CD14-positive monocyte (primary cell): Measurements from ENCODE around the gene MSANTD1. TPM values are rescaled to one million over a fixed set of nuclear protein-coding genes. Genes with fewer than 3 reads are reported as not detected.

ENCODE experiments used
- DNase-seq, 3 donors: peaks; one replicate each; pipeline ENCODE4 v3.0.0-alpha.2; 2011 to 2022
- H2AFZ ChIP-seq: 2 replicates; pipeline ENCODE4 v1.6.0; 2012; ENCODE audit warnings: mild to moderate bottlenecking, low read depth, low read length, inconsistent platforms; ENCODE audit not compliant: insufficient read depth, poor library complexity, severe bottlenecking
- H3K27ac ChIP-seq, 2 donors: 1 replicate in 1 of 2; 2 replicates in 1 of 2; pipeline ENCODE4 v1.5.1; 2012 to 2013; ENCODE audit warnings: low read length in 2 of 2, control low read depth in 1 of 2, inconsistent platforms in 1 of 2, low read depth in 1 of 2, mild to moderate bottlenecking in 1 of 2
- H3K27me3 ChIP-seq, 2 donors: one replicate each; pipeline versions ENCODE4 v1.6.0 to v1.6.1; 2011 to 2013; ENCODE audit warnings: low read length in 2 of 2; ENCODE audit not compliant: control insufficient read depth in 2 of 2, insufficient read depth in 2 of 2
- H3K36me3 ChIP-seq, 2 donors: replicated peaks in 1 of 2; 1 replicate in 1 of 2; 2 replicates in 1 of 2; pipeline versions ENCODE4 v1.5.1 to v1.6.1; 2012 to 2013; ENCODE audit warnings: low read length in 2 of 2, control low read depth in 1 of 2, inconsistent platforms in 1 of 2, mild to moderate bottlenecking in 1 of 2; ENCODE audit not compliant: insufficient read depth in 2 of 2, control insufficient read depth in 1 of 2
- H3K4me1 ChIP-seq, 2 donors: 1 replicate in 1 of 2; 2 replicates in 1 of 2; pipeline versions ENCODE4 v1.5.1 to v1.6.1; 2012 to 2013; ENCODE audit warnings: low read length in 2 of 2, control low read depth in 1 of 2, inconsistent platforms in 1 of 2, mild to moderate bottlenecking in 1 of 2, moderate library complexity in 1 of 2; ENCODE audit not compliant: insufficient read depth in 2 of 2, control insufficient read depth in 1 of 2
- H3K4me2 ChIP-seq: replicated peaks from 2 replicates; pipeline ENCODE3; 2012; ENCODE audit warnings: low read length, moderate library complexity, mild to moderate bottlenecking; ENCODE audit not compliant: poor library complexity, severe bottlenecking; ENCODE audit errors: extremely low read depth
- H3K4me3 ChIP-seq, 3 experiments: fragments of 200-600 bp in 1 of 3; sonication (generic) in 1 of 3; replicated peaks in 1 of 3; 1 replicate in 2 of 3; 2 replicates in 1 of 3; pipeline ENCODE4 v1.5.1; 2011 to 2013; ENCODE audit warnings: low read length in 3 of 3, mild to moderate bottlenecking in 3 of 3, control low read depth in 2 of 3, low read depth in 2 of 3, inconsistent platforms in 1 of 3, moderate library complexity in 1 of 3
- H3K79me2 ChIP-seq: 2 replicates; pipeline ENCODE4 v1.6.0; 2012; ENCODE audit warnings: mild to moderate bottlenecking, control low read depth, inconsistent platforms, low read length, moderate library complexity; ENCODE audit not compliant: insufficient read depth
- H3K9ac ChIP-seq: 2 replicates; pipeline ENCODE4 v1.6.0; 2017; ENCODE audit warnings: low read length, mild to moderate bottlenecking; ENCODE audit not compliant: insufficient read depth, poor library complexity, severe bottlenecking
- H3K9me3 ChIP-seq, 2 donors: replicated peaks in 1 of 2; 1 replicate in 1 of 2; 2 replicates in 1 of 2; pipeline versions ENCODE4 v1.5.1 to v1.6.1; 2012 to 2013; ENCODE audit warnings: low read length in 2 of 2, control low read depth in 1 of 2; ENCODE audit not compliant: control insufficient read depth in 1 of 2, insufficient read depth in 1 of 2
- H4K20me1 ChIP-seq: 2 replicates; pipeline ENCODE4 v1.6.0; 2012; ENCODE audit warnings: mild to moderate bottlenecking, low read length, control low read depth, moderate library complexity; ENCODE audit not compliant: insufficient read depth
- H3K27ac Mint-ChIP-seq, 7 donors: one replicate each; pipeline ENCODE4 v1.8.0; 2020; ENCODE audit warnings: mild to moderate bottlenecking in 7 of 7, mixed read lengths in 7 of 7, moderate library complexity in 6 of 7, inconsistent platforms in 2 of 7
- H3K27me3 Mint-ChIP-seq, 3 donors: one replicate each; pipeline ENCODE4 v1.8.0; 2021 to 2022; ENCODE audit warnings: low read depth in 3 of 3, mild to moderate bottlenecking in 3 of 3, mixed read lengths in 3 of 3, moderate library complexity in 3 of 3, inconsistent platforms in 1 of 3
- H3K36me3 Mint-ChIP-seq, 2 donors: one replicate each; pipeline ENCODE4 v1.8.0; 2020; ENCODE audit warnings: mixed read lengths in 2 of 2, inconsistent platforms in 1 of 2, mild to moderate bottlenecking in 1 of 2
- H3K4me1 Mint-ChIP-seq: one replicate; pipeline ENCODE4 v1.8.0; 2020; ENCODE audit warnings: mild to moderate bottlenecking, mixed read lengths
- H3K4me3 Mint-ChIP-seq, 2 donors: one replicate each; pipeline ENCODE4 v1.8.0; 2020; ENCODE audit warnings: mild to moderate bottlenecking in 2 of 2, mixed read lengths in 2 of 2, moderate library complexity in 1 of 2
- H3K9me3 Mint-ChIP-seq, 7 donors: one replicate each; pipeline ENCODE4 v1.8.0; 2020 to 2022; ENCODE audit warnings: mixed read lengths in 7 of 7, mild to moderate bottlenecking in 6 of 7, moderate library complexity in 6 of 7, inconsistent platforms in 2 of 7
- CTCF ChIP-seq: fragments of 200-600 bp; IDR thresholded peaks from one replicate; pipeline ENCODE4 v1.8.0; 2022; ENCODE audit warnings: antibody characterized with exemption, mild to moderate bottlenecking
- WGBS: methylation state at CpG from one replicate; pipeline ENCODE4 v1.1.5; 2013; ENCODE audit warnings: missing lambda C conversion rate; ENCODE audit not compliant: insufficient coverage; 5-methylcytosine and 5-hydroxymethylcytosine counted together
- intact Hi-C, 2 donors: fragments of 100-400 bp; cut with micrococcal nuclease; formaldehyde crosslinking; loops; one replicate each; pipeline versions ENCODE4 v1.15.0 to v1.15.1; 2023
- polyA plus RNA-seq, 3 donors: library from polyadenylated mRNA; depleted of rRNA in 1 of 3; unstranded in 2 of 3; stranded (reverse) in 1 of 3; fragments of 300-500 nt in 2 of 3; fragments of >200 nt in 1 of 3; fragmentation: Illumina TruSeq in 2 of 3; gene quantifications; 1 replicate in 2 of 3; 2 replicates in 1 of 3; pipeline ENCODE4 v1.2.3, GENCODE V29; 2012 to 2021

The MSANTD1 gene
- polyA plus RNA-seq, 3 donors = 0.52 TPM; not detected in 2

- WGBS = 98% methylated on average over 13 of the region's 17 CpGs
- peaks cover 79 to 91% of the 10 kb centered on the region in 2 donors for H3K36me3 ChIP-seq
- no peak overlapping the region for H3K4me2 ChIP-seq
- H3K27ac ChIP-seq = peak overlapping the region in 1 of 2 donors; percentile 14
- H3K4me3 ChIP-seq = no peak overlapping the region
- no peaks in the 10 kb centered on the region for H3K79me2 ChIP-seq
- no peak overlapping the region for H2AFZ ChIP-seq
- intact Hi-C loops = no loop called here
- H3K9me3 Mint-ChIP-seq = peaks cover 0 to 2% (median 0%) of the 10 kb centered on the region in 7 donors
- H4K20me1 ChIP-seq = no peaks in the 10 kb centered on the region
- H3K36me3 Mint-ChIP-seq = peaks cover 82 to 85% of the 10 kb centered on the region in 2 donors
- no peak for TF ChIP-seq CTCF
- no peak for DNase-seq
- H3K27me3 ChIP-seq = no peaks in the 10 kb centered on the region
- H3K4me1 Mint-ChIP-seq = peaks cover 13% of the 10 kb centered on the region
- H3K9ac ChIP-seq = no peak overlapping the region
- no peaks in the 10 kb centered on the region for H3K9me3 ChIP-seq
- peaks cover 0 to 1% (median 0%) of the 10 kb centered on the region in 3 donors for H3K27me3 Mint-ChIP-seq
- H3K4me3 Mint-ChIP-seq = no peak overlapping the region
- H3K4me1 ChIP-seq = peaks cover 0 to 8% of the 10 kb centered on the region in 2 donors
- H3K27ac Mint-ChIP-seq = peak overlapping the region in 2 of 7 donors; percentile 40 to 52
These were observed 39.2 kb upstream of the MSANTD1 start for GRCh38 chr4:3209551-3210325.

DNA sequence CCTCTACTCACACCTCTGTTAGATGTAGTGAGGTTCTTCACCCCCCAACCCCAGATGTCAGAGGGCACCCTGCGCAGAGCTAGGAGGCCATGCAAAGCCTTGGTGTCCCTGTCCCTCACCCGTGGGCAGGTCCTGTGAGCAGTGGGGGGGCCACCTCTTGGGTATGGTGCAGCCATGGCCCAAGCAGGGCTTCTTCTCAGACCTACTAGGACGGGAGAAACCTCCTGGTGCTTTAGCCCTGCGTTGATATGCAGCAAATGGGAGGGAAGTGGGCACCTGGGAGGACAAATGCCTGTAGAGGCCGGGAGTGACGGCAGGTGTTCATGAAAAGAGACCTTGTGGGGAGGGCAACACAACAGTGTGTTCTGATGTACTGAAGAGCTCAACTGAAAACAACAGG lies 38.5 kb upstream of the MSANTD1 start:
- DNase-seq = no peak
- no peak overlapping the region for H3K4me2 ChIP-seq
- H3K9ac ChIP-seq = no peak overlapping the region
- intact Hi-C loops = no loop called here
- no peak overlapping the region for H3K27ac ChIP-seq
- H3K4me1 ChIP-seq = peaks cover 0 to 8% of the 10 kb centered on the region in 2 donors
- H2AFZ ChIP-seq = no peak overlapping the region
- H3K27me3 Mint-ChIP-seq = peaks cover 0 to 1% (median 0%) of the 10 kb centered on the region in 3 donors
- H3K79me2 ChIP-seq = no peaks in the 10 kb centered on the region
- H3K27ac Mint-ChIP-seq = peak overlapping the region in 3 of 7 donors; percentile 6 to 69 (median 40)
- peaks cover 13% of the 10 kb centered on the region for H3K4me1 Mint-ChIP-seq
- no peaks in the 10 kb centered on the region for H3K9me3 ChIP-seq
- H4K20me1 ChIP-seq = no peaks in the 10 kb centered on the region
- peaks cover 87 to 89% of the 10 kb centered on the region in 2 donors for H3K36me3 Mint-ChIP-seq
- TF ChIP-seq CTCF = no peak
- no peak overlapping the region for H3K4me3 ChIP-seq
- H3K36me3 ChIP-seq = peaks cover 83 to 96% of the 10 kb centered on the region in 2 donors
- H3K27me3 ChIP-seq = no peaks in the 10 kb centered on the region
- 96% methylated on average over 3 of the region's 6 CpGs for WGBS
- peaks cover 0 to 2% (median 0%) of the 10 kb centered on the region in 7 donors for H3K9me3 Mint-ChIP-seq
- no peak overlapping the region for H3K4me3 Mint-ChIP-seq
